Stimulated activated CD4-positive, alpha-beta T cell treated with anti-CD3 and anti-CD28 coated beads, Interleukin-4, amount 100 ng/mL, for 48 hours (primary cell): ENCODE results near the gene FBXO15.

Source experiments
- DNase-seq, 2 donors: peaks; one replicate each; pipeline ENCODE4 v3.0.0-alpha.2; 2020; ENCODE audit warnings: low read depth in 2 of 2

FBXO15 gene

GRCh38 chr18:74147779-74148542, at the start of gene FBXO15, which contains the start of gene TIMM21:
Gene FBXO15 (minus strand): TSS chr18:74147834. CDS start chr18:74147785, 49 bp downstream.
Gene TIMM21 (plus strand): TSS chr18:74148523. CDS start chr18:74148809, 286 bp downstream.
- peak; percentile 93 to 94 for DNase-seq

DNA sequence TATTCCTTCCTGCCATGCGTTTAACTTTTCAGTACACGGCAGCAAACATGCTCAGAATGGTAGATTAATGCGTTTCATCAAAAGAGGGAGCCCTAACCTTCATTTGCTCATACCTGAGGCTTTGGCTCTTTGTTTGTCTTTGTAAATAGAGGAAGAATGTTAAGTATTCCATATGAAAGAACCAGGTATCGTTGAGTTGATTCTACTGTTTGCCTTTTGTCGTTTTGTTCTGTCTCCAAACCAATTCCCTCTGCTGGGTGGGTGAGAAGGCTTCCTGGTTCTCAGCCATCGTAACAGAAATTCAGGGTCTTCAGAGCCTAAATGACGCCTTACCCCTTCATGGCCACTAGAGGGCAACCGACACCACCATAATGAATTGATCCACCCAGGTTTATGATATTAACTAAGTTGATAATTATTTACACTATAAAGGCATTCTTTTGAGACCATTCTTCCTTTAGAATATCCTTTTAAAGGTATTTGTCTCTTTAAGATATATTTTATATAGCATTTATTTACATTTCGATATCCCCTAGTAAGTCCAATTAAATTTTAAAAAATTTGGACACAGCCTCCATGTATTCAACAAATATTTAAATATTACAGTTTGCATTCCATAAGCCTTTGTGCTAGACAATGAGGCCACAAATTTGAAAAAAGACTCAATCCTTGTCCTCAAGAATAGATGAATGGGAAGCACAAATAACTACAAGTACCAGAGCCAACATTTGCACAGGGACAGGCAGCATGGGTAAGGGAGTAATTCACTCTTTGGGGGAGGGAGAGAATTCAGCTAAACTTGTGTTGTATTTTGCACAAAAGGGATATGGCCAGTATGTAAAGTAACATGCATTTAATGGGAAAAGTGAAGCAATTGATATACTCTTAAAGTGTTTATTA, 48.8 kb upstream of the FBXO15 start:
- DNase-seq, result peak in 1 of 2 donors; percentile 3

- no peak for DNase-seq
These were observed 47.1 kb upstream of the FBXO15 start for GRCh38 chr18:74194691-74195090.

- DNase-seq, result no peak
These were observed 43.9 kb upstream of the FBXO15 start for GRCh38 chr18:74191577-74191976.

GRCh38 chr18:74190086-74190485, 42.5 kb upstream of the FBXO15 start:
- DNase-seq, result no peak

GRCh38 chr18:74186661-74187060, 39.0 kb upstream of the FBXO15 start:
- DNase-seq, result no peak

GRCh38 chr18:74185860-74186259, 38.2 kb upstream of the FBXO15 start:
- DNase-seq, result no peak

DNA sequence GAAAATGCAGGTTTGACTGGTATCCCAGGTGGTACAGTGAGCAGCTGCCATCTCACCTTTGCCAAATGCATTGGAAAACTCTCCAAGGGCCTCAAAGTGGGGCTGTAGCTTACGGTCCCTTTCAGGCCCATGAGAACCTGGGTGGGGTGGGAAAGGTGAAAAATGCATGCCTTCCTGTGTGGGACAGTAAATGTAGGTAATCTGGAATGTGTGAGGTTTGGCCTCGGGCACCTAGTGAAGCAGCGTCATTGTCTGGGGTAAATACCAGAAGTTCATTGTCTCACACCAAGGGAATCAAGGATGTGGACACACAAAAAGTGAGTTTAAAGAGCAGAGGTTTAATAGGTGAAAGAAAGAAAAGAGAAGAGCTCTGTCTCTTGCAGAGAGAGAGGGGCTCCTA, 37.2 kb upstream of the FBXO15 start:
- DNase-seq, result no peak

DNA sequence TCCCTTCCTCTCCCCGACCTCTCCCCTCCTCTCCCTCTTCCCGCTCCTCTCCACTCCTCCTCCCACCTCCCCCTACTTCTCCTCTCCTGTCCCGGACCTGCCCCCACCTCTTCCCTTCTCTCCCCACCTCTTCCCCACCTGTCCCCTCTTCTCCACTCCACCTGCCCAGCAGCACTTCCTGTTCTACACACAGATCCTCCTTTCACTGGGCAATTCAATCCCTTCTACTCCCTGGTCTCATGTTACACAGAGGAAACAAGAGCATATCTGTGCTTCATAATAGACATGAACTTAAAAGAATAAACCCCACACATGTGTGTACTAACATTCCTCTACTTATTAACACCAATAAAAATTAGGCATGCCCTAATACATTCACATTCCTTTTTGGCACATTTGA, 35.5 kb upstream of the FBXO15 start:
- DNase-seq, result no peak

DNA sequence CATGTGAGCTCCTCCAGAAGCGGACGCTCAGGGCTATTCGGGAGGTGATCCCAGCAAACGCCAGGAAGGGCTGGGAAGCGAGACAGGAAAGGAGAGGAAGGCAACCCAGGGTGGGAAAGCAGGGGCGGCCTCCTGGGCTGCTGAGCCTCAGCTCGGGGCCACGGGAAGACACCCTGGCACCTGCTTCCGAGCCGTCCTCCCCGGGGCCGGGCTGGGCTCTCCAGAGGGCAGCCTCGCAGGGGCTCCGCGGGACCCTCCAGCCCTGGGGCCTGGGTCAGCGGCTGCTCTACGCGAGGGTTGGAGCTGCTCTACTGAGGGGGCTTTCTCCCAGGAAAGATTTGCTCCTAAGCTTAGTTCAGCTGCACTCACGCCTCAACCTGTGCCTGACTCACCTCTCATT, 34.7 kb upstream of the FBXO15 start:
- no peak for DNase-seq

DNA sequence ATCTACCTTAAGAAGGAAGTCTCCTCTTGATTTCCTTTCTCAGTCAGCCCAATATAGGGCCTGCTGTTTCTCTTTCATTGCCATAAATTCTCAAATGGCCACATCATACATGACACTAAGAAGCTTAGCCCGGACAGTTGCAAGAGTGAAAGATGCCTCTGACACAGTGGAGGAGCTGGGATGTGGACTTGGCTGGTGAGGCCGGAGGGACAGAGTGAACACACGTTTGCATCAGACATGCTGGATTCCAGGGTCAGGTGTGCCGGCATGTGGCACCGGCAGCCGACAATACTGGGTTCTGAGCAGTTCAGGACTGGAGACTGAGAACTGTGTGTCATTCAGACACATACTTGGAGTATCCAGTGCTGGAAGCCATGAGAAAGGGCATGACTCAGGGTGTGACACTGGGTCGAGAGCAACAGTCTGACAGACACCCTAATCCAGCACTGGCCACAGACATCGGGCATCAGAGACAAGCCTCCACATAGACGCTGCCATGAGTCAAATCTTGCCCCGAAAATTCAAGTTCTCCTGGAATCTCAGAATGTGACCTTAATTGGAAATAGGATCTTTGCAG, 32.1 kb upstream of the FBXO15 start:
- no peak for DNase-seq

DNA sequence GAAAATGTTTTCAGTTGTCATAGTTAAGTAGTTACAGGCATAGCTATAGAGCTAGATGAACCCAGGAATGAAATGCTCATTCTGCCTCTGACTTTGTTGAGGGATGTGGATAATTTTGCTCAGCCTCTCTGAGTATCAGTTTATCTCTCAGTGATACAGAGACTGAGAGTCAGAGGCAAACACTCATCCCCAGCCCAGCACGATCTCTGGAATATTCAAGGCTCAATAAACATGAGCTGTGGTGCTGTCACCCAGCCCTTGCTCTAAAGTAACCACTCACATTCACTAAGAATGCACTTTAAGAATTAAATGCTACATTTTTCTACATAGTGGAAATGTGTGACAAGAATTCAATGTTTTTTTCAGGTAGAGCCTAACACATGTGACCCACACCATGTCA, 31.2 kb upstream of the FBXO15 start:
- no peak for DNase-seq

- DNase-seq, result no peak
These were observed 28.0 kb upstream of the FBXO15 start for GRCh38 chr18:74175658-74176057.

DNA sequence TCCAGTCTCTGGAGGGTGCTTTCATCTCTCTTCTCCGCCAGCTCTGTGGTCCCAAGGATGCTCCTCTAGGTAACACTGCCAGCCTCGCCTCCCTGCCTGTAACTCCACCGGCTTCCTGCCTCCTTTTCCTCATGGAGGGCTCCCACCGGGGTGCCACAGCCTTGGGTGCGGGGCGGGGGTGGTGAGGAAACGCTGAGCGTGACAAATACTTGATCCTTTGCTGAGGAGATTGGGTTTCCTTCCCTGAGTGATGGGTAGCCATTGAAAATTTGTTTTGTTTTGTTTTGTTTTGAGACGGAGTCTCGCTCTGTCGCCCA, 25.8 kb upstream of the FBXO15 start:
- no peak for DNase-seq

GRCh38 chr18:74172697-74173433, 25.2 kb upstream of the FBXO15 start:
- DNase-seq, result no peak

DNA sequence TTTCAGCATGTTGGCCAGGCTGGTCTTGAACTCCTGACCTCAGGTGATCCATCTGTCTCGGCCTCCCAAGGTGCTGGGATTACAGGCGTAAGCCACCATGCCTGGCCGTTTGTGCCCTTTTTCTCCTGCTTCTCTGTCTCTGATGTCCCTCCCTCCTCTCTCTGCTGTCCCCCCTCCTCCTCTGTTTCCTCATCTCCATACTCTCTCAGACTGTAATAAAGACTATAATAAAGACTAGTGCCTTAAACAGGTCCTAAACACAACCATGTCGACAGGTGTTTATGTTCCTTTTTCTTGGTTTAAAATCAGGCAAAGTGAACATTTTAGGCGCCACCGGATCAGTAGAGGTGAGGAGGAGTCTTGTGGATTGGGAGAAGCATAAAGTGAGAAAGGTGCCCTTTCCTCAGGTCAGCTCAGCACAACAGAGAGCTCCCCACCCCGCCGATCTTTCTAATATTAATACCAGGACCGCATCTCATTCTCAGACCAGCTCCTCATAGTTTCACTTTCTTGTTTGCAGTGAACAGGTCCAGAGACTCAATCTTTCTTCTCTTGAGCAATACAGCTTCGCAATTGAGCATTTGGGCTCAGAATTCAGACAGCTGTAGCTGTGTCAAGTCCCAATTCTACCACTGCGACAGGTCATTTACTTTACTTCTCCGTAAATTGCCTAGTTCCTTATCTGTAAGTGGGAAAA, 24.4 kb upstream of the FBXO15 start:
- DNase-seq, result no peak

DNA sequence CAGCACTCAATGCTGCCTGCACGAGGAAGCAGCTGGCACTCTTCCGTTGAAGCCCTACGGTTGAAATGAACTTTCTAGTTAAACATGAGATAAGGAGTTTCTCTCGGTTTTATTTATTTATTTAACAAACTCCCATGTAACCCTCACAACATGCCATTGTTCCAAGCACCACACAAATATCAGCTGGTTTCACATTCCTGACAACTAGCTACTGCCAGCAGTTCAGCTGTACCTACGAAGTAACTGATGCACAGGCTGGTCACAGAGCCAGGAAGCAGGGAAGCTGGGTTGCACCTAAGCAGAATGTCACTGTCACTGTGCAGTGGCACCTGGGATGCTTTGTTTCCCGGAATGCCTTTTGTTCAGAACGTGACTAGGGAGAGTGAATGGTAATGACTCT, 18.8 kb upstream of the FBXO15 start:
- no peak for DNase-seq

DNA sequence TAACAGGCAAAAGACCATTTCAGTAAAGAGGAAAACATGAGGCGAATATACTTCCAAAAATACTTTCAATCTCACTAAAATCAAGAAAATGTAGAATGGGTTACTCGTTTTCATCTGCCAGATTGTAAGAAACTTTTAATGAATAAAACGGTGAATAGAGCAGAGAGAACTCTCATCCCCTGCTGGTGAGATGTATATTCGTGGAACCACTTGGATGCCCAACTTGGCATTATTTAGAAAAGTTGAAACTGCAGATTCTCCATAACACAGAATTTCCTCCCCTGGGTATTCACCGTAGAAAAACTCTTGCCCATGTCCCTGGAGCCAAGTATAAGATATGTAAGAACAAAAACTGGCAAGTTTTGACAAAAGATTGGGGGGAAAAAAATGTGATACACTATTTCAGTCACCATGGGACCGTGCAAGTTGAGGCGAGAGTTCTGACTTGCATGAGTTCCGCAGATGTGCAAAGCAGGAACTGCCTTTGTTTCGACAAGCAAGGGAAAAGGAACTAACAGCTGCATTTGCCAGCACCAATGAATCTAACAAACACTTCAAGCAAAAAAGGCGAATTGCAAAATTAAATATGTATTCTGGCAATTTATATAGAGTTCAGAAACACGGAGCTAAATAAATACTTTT, 15.5 kb upstream of the FBXO15 start:
- no peak for DNase-seq

GRCh38 chr18:74155276-74155675, 7.6 kb upstream of the FBXO15 start:
- DNase-seq, result no peak

DNA sequence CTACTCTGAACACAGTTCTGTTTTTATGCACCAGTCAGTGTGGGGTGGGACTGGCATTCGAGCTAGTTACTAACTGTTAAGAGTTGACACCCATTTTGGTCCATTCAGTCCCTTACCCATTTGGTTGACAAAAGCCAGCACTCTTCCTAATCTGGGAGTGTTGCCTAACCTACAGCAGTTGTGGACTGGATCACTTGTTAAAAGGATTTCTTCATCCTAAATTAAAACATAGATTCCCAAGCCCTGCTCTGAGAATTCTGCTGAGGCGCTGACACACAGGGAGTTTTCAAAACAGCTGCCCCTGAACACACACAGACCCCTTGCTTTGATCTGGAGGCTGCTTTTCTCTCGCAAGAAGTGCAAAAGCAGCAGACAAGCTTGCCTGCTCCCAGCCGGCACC, 7.1 kb upstream of the FBXO15 start:
- no peak for DNase-seq

DNA sequence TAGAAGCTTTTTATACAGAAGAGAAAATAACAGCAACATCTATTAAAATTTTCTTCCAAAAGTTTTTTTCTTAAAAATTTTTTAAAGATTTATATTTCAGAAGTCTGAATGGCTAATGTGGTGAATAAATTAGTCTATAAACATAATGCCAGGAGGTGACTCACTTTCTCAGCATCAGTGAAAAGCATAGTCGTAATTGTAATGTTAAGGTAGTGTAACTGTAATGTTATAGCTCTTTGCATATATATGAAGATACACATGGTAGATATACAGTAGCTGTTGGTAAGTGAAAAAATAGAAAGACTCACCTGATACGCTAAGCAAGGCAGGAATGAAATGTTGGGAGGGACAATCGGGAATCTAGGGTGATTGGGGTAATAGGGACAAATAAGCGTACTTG, 6.2 kb upstream of the FBXO15 start:
- DNase-seq, result no peak
